Prostate gland (tissue), 2 donors: Measurements from ENCODE around the gene COG5. TPM values are rescaled to one million over a fixed set of nuclear protein-coding genes. Genes with fewer than 3 reads are reported as not detected.

Experiments
- DNase-seq: peaks from one replicate; pipeline ENCODE4 v3.0.0-alpha.2; 2019; ENCODE audit warnings: low spot score
- H3K27ac ChIP-seq, 2 donors: fragments of 200-600 bp; sonication (generic); 2 replicates each; pipeline ENCODE4 v1.5.1; 2017 to 2019
- H3K27me3 ChIP-seq: fragments of 200-600 bp; sonication (generic); replicated peaks from 2 replicates; pipeline ENCODE4 v1.5.1; 2019; ENCODE audit not compliant: insufficient read depth
- H3K36me3 ChIP-seq, 2 donors: fragments of 200-600 bp; sonication (generic); 1 replicate in 1 of 2; 2 replicates in 1 of 2; pipeline versions ENCODE4 v1.5.1 to v1.8.1; 2017 to 2019
- H3K4me1 ChIP-seq: fragments of 200-600 bp; sonication (generic); replicated peaks from 2 replicates; pipeline ENCODE4 v1.5.1; 2019
- H3K4me3 ChIP-seq, 2 donors: fragments of 200-600 bp; sonication (generic); 2 replicates each; pipeline ENCODE4 v1.5.1; 2017 to 2019
- H3K9me3 ChIP-seq: fragments of 200-600 bp; sonication (generic); 2 replicates; pipeline ENCODE4 v1.5.1; 2017
- CTCF ChIP-seq, 4 experiments: fragments of 200-600 bp in 2 of 4; fragments of 450-650 bp in 2 of 4; sonication (generic) in 2 of 4; IDR thresholded peaks; 1 replicate in 3 of 4; 2 replicates in 1 of 4; pipeline ENCODE4 v1.5.1; 2016 to 2019; ENCODE audit warnings: antibody characterized with exemption in 4 of 4, mild to moderate bottlenecking in 2 of 4, moderate library complexity in 2 of 4
- POLR2A ChIP-seq: fragments of 450-650 bp; IDR thresholded peaks from one replicate; pipeline ENCODE4 v1.6.1; 2016; ENCODE audit warnings: antibody characterized with exemption, mild to moderate bottlenecking
- POLR2AphosphoS5 ChIP-seq: sonication (generic); formaldehyde crosslinking; IDR thresholded peaks from one replicate; pipeline ENCODE4 v1.6.1; 2017; ENCODE audit warnings: antibody characterized with exemption
- WGBS: methylation state at CpG from one replicate; pipeline ENCODE4 v1.1.5; 2018; 5-methylcytosine and 5-hydroxymethylcytosine counted together
- intact Hi-C: fragments of 100-400 bp; cut with DNase I; formaldehyde crosslinking; loops from one replicate; pipeline ENCODE4 v1.14.2; 2022
- total RNA-seq, 2 donors: library from RNA; depleted of rRNA; stranded (reverse); fragments of >200 nt; gene quantifications; one replicate each; pipeline ENCODE4 v1.1.0, GENCODE V29; 2016

Gene COG5
- total RNA-seq, 2 donors from 2014 or later = 35.1 to 86.4 TPM

GRCh38 chr7:107209565-107209964, 354.2 kb downstream of the COG5 start:
- Histone ChIP-seq H3K36me3 (no peaks in the 10 kb centered on the region), H3K4me3 (no peak overlapping the region), H3K27me3 (no peaks in the 10 kb centered on the region), H3K4me1 (no peaks in the 10 kb centered on the region), H3K9me3 (no peaks in the 10 kb centered on the region), H3K27ac (peak overlapping the region; percentile 11 to 35)
- intact Hi-C loops = loop anchor here (10.0 kb wide), 1 partner anchor 255 kb away; no protein-coding TSS in a partner anchor
- WGBS = 63% methylated on average over 4 of the region's 4 CpGs
- DNase-seq = peak; percentile 49
- TF ChIP-seq CTCF (IDR thresholded peaks at IDR 0.05) = no peak
- peak; percentile 81 for TF ChIP-seq POLR2AphosphoS5

DNA sequence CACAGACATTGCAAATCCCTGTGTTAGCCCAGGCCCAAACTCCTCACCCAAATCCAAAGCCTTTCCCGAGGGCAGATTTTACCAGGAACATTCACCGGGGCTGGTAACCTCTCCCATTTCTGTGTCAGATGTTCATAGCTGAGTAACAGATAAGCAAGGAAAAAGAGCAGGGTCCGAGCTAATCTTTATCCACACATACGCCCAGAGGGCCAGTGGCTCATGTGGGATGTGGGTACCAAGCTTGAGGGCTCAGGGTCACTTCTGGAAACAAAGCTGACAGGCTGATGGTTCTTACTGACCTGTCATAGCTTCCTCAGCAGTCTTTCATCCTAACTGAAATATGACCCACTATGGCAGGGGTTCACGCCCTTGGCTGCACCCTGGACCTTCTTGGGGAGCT, 355.2 kb downstream of the COG5 start:
- Histone ChIP-seq H3K27me3 (no peaks in the 10 kb centered on the region), H3K4me3 (no peak overlapping the region), H3K36me3 (no peaks in the 10 kb centered on the region), H3K4me1 (no peaks in the 10 kb centered on the region), H3K9me3 (no peaks in the 10 kb centered on the region), H3K27ac (peak overlapping the region; percentile 32 to 35)
- TF ChIP-seq POLR2AphosphoS5 (no peak), POLR2A (no peak), CTCF (IDR thresholded peaks at IDR 0.05) (no peak)
- WGBS = 92% methylated on average over 5 of the region's 5 CpGs
- no peak for DNase-seq
- intact Hi-C loops = loop anchor here (10.0 kb wide), 1 partner anchor 256 kb away; no protein-coding TSS in a partner anchor

DNA sequence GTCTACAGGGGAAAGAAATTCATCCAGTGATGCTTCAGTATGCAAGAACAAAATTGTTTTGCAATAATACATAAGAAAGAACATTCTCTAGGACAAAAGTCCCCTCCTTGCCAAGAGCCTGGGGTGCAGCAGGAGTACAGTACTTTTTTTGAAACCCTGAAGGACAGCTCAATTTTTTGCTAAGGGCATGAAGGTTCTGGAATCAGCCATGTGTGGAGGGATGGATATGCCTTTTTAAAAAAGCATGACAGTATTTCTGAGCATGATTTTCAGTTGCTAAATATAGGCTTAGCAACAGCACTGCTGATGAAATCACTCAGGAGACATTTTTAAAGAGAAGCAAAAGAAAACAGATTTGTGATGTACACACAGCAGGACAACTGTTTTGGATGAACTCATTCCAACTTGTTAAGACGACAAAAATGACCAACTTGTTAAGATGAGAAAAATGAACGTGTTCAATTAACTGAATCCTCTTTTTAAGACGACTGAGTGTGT, 355.6 kb downstream of the COG5 start:
- H3K27me3 ChIP-seq = no peaks in the 10 kb centered on the region
- TF ChIP-seq POLR2AphosphoS5 = peak; percentile 14
- TF ChIP-seq CTCF (IDR thresholded peaks at IDR 0.05) = no peak
- WGBS = 57% methylated on average over 3 of the region's 3 CpGs
- H3K27ac ChIP-seq = peak overlapping the region; percentile 32 to 35
- no peaks in the 10 kb centered on the region for H3K36me3 ChIP-seq
- H3K9me3 ChIP-seq = no peaks in the 10 kb centered on the region
- H3K4me1 ChIP-seq = no peaks in the 10 kb centered on the region
- intact Hi-C loops = loop anchor here (10.0 kb wide), 1 partner anchor 257 kb away; no protein-coding TSS in a partner anchor
- DNase-seq = no peak
- H3K4me3 ChIP-seq = no peak overlapping the region

- Histone ChIP-seq H3K9me3 (no peaks in the 10 kb centered on the region), H3K27ac (peak overlapping the region in 1 of 2 donors; percentile 35), H3K4me1 (no peaks in the 10 kb centered on the region), H3K4me3 (no peak overlapping the region), H3K27me3 (no peaks in the 10 kb centered on the region), H3K36me3 (no peaks in the 10 kb centered on the region)
- WGBS = 89% methylated on average over 5 of the region's 5 CpGs
- intact Hi-C loops = loop anchor here (10.0 kb wide), 1 partner anchor 257 kb away; no protein-coding TSS in a partner anchor
- TF ChIP-seq POLR2AphosphoS5 (no peak), POLR2A (no peak), CTCF (IDR thresholded peaks at IDR 0.05) (no peak)
- no peak for DNase-seq
These were observed 356.3 kb downstream of the COG5 start for GRCh38 chr7:107207459-107207858.

GRCh38 chr7:107206706-107207105, 357.0 kb downstream of the COG5 start:
- DNase-seq = no peak
- no peaks in the 10 kb centered on the region for H3K9me3 ChIP-seq
- 57% methylated on average over 3 of the region's 3 CpGs for WGBS
- peak overlapping the region in 1 of 2 donors; percentile 35 for H3K27ac ChIP-seq
- H3K4me3 ChIP-seq = no peak overlapping the region
- no peak for TF ChIP-seq POLR2A
- no peak for TF ChIP-seq CTCF (IDR thresholded peaks at IDR 0.05)
- no peak for TF ChIP-seq POLR2AphosphoS5
- no peaks in the 10 kb centered on the region for H3K4me1 ChIP-seq
- H3K27me3 ChIP-seq = no peaks in the 10 kb centered on the region
- H3K36me3 ChIP-seq = no peaks in the 10 kb centered on the region
- intact Hi-C loops = loop anchor here (10.0 kb wide), 1 partner anchor 258 kb away; no protein-coding TSS in a partner anchor
